ENCODE results near the gene FAM50A.

FAM50A gene

GRCh38 chrX:154417157-154417556 is 26.8 kb upstream of the FAM50A start:
- ChIA-PET POLR2A (interaction anchor here (0.6 to 0.7 kb wide), 3 partner anchors 15 to 52 kb away, joined by 3 to 4 read pairs (median 3); no protein-coding TSS in a partner anchor), CTCF (interaction anchor here (0.6 kb wide), 1 partner anchor 107 kb away, joined by 3 read pairs; no protein-coding TSS in a partner anchor)
- H3K9me3 ChIP-seq (ENCODE audit: control insufficient read depth, insufficient read depth, low read depth, low read length) = no peaks in the 10 kb centered on the region
- peaks cover 5 to 12% of the 10 kb centered on the region in 2 experiments; a peak in 2 of 3 replicates for H3K36me3 ChIP-seq (ENCODE audit: control insufficient read depth in 2 of 2, insufficient read depth in 1 of 2, low read length in 2 of 2)
- no peak overlapping the region for H3K27ac ChIP-seq (ENCODE audit: extremely low read depth, low read depth, low read length)
- H3K4me3 ChIP-seq (ENCODE audit: low read depth, low read length) = no peak overlapping the region
- H3K4me1 ChIP-seq (ENCODE audit: control insufficient read depth, insufficient read depth, low read length) = no peaks in the 10 kb centered on the region
- TF ChIP-seq PRDM4 (tag by site-specific recombination; IDR thresholded peaks at IDR 0.05) = peak; percentile 93
- TF ChIP-seq ZNF354C (tag by site-specific recombination; IDR thresholded peaks at IDR 0.05; ENCODE audit: borderline replicate concordance, low read depth) = no peak

GRCh38 chrX:154419189-154419588 is 24.8 kb upstream of the FAM50A start:
- Histone ChIP-seq H3K36me3 (ENCODE audit: control insufficient read depth in 2 of 2, insufficient read depth in 1 of 2, low read length in 2 of 2) (peaks cover 4 to 5% of the 10 kb centered on the region in 2 experiments; a peak in 2 of 3 replicates), H3K4me3 (ENCODE audit: low read depth, low read length) (no peak overlapping the region), H3K27ac (ENCODE audit: extremely low read depth, low read depth, low read length) (no peak overlapping the region), H3K9me3 (ENCODE audit: control insufficient read depth, insufficient read depth, low read depth, low read length) (no peaks in the 10 kb centered on the region), H3K4me1 (ENCODE audit: control insufficient read depth, insufficient read depth, low read length) (no peaks in the 10 kb centered on the region)
- POLR2A ChIA-PET = no interaction called here
- TF ChIP-seq ZNF580 (tag by site-specific recombination; IDR thresholded peaks at IDR 0.05) (no peak), ZNF423 (tag by site-specific recombination; IDR thresholded peaks at IDR 0.05) (no peak), ZNF248 (tag by site-specific recombination; IDR thresholded peaks at IDR 0.05) (no peak), ZNF677 (tag by site-specific recombination; IDR thresholded peaks at IDR 0.05) (no peak), ZNF239 (tag by site-specific recombination; IDR thresholded peaks at IDR 0.05) (no peak), ZNF112 (tag by site-specific recombination; IDR thresholded peaks at IDR 0.05) (no peak), ZNF544 (tag by site-specific recombination; IDR thresholded peaks at IDR 0.05) (no peak), ZSCAN16 (tag by site-specific recombination; IDR thresholded peaks at IDR 0.05) (no peak), ZFP37 (tag by site-specific recombination; IDR thresholded peaks at IDR 0.05) (no peak), ZBTB26 (tag by site-specific recombination; optimal IDR thresholded peaks at IDR 0.05) (no peak), ZNF664 (tag by site-specific recombination; IDR thresholded peaks at IDR 0.05) (no peak), TSHZ1 (tag by site-specific recombination; IDR thresholded peaks at IDR 0.05; ENCODE audit: borderline replicate concordance) (no peak)
- CTCF ChIA-PET = interaction anchor here (1.3 kb wide), 1 partner anchor 21 kb away, joined by 4 read pairs; the partner anchor contains the start of gene RPL10
